Daoy (cell line): Measurements from ENCODE around the gene PRKAB1. TPM values are rescaled to one million over a fixed set of nuclear protein-coding genes. Genes with fewer than 3 reads are reported as not detected.

Experiments
- DNase-seq: peaks from one replicate; pipeline ENCODE4 v3.0.0-alpha.2; 2015; ENCODE audit warnings: low read depth
- total RNA-seq: library from RNA; depleted of rRNA; stranded (reverse); fragments of >200 nt; shearing (Covaris generic); gene quantifications from 2 replicates; pipeline ENCODE4 v1.2.3, GENCODE V29; 2014; rRNA removed

Gene PRKAB1
- total RNA-seq, 1 experiment from 2014 or later, result 39.4 TPM

DNA sequence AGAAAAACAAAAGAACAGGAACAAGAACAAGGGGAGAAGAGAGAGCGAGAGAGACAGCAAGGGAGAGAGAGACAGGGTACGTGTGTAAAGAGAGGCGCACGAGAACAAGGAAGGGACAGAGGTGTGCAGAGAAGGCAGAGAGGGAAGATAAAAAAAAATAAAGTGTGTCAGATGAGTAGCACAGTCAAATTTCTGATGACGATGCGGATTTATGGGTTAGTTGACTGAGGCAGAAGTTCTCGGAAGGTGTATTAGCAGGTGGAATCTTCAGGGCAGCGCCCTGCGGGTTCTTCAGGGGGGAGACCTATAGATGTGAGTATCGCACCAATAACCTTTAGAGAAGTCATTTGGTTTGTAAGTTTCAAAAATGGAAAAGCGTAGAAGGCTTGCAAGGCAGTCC, 44.8 kb downstream of the PRKAB1 start:
- no peak for DNase-seq

DNA sequence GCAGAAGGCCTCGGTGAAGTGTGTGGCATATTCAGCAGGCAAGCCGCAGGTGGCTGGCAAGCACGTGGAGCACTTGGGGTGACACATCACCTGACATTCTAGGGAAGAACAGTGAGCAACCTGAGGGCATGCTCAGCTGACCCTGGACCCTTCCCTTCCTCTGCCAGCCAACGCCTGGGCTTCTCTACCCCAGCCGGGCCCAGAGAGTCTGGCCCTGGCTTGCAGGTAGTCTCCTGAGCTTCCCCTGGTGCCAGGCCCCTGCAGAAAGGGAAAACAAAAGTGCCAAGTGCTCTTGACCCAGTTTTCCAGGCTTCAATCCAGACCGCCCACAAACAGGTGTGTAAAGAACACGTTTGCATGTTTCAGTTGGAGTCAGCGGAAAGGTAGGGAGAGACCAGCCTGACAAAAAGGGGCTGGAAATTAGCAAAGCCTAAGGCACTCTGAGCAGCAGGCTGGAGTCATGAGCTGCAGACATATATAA, 45.7 kb downstream of the PRKAB1 start:
- DNase-seq, result no peak

DNA sequence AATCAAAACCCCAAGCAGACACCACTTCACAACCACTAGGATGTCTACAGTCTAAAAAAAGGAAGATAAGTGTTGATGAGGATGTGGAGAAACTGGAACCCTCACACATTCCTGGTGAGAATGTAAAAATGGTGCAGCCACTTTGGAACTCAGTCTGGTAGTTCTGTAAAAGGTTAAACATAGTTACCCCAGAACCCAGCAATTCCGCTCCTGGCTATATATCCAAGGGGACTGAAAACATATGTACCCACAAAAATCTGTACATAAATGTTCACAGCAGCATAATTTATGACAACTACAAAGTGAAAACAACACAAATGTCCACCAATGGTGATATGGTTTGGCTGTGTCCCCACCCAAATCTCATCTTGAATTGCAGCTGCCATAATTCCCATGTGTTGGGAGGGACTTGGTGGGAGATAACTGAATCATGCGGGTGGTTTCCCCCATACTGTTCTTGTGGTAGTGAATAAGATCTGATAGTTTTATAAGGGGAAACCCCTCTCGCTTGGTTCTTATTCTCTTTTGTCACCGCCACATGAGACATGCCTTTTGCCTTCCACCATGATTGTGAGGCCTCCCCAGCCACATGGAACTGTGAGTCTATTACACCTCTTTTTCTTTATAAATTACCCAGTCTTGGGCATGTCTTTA, 46.8 kb downstream of the PRKAB1 start:
- DNase-seq, result no peak

DNA sequence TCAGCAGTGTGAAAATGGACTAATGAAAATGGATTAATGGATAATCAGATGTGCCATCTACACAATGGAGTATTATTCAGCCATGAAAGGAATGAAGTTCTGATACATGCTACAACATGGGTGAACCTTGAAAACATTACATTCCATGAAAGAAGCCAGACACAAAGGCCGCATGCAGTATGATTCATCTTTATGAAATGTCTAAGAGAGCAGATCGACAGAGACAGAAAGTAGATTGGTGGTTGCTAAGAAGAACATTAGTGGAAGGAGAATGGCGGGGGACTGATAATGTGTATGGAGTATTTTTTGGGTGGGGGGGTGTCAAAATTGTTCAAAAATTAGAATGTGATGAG, 47.3 kb downstream of the PRKAB1 start:
- DNase-seq, result no peak

DNA sequence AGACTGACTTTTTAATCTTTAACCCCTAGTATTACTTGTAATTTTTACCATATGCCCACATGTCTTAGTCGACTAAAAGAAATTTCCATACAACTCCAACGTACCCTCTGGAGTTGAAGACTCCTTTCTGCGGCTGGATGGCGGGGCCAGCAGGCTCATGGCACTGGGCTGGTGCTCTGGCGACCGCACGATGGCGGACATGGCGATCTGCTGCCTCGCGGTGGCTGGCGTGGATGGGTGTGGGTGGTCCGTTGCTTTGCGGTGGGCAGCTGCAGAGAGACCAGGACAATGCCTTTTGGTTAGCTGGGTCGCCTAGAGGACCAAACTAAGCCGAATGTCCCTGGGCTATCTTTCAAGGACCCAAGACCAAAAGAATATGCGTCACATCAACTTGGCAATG, 50.2 kb downstream of the PRKAB1 start:
- no peak for DNase-seq

DNA sequence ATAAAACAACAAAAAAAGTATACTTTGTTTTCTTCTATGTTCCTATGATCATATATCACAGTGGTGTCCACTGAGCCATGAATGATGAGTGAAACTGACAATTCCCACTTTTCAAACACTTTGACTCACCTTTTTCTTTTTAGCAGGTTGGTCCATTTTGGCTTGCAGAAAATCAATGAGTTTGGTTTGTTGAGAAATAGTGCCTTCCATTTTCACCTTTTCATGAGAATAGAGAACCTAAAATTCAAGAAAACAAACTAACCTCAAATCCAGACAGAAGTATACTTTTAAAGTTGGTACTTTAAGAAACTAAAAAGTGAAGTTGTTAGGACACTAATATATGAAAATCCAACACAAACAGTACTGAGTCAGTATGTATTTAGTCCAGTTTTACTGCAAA, 52.4 kb downstream of the PRKAB1 start:
- no peak for DNase-seq

DNA sequence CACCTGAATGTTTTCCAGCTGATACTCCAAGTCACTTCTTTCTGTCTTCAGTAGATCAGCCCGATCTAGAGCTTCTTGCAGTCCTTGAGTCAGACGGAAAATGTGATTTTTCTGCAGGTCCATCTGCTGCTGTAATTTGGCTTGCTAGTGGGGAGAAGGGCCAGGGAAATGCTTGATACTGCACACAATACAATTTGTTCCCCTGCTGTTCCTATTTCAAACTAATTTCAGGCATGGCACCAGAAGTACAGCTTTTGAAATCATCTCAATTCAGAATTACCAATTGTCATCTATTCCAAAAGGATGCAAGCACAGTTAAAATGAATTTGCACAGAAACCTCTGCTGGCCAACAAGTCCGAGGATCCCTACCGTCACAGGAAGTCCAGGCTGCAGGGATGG, 53.4 kb downstream of the PRKAB1 start:
- DNase-seq, result no peak

DNA sequence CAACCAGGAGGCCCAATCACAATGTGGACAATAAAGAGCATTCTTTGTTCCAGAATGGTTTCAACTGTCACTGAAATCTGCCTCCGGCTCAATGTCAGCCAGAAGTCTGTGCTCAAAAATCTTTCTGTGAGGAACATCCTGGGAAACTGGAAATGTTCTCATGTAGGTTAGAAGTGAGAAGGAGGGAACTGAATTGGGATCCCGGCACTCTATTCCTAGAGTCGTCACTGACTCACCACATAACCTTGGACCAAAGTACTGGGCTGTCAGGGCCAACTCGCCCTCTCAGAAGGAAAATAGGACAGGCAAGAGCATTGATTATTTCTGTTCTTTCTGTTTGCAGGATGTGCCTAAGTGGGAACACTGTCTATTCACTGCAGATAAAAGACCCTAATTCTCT, 57.6 kb downstream of the PRKAB1 start:
- no peak for DNase-seq

DNA sequence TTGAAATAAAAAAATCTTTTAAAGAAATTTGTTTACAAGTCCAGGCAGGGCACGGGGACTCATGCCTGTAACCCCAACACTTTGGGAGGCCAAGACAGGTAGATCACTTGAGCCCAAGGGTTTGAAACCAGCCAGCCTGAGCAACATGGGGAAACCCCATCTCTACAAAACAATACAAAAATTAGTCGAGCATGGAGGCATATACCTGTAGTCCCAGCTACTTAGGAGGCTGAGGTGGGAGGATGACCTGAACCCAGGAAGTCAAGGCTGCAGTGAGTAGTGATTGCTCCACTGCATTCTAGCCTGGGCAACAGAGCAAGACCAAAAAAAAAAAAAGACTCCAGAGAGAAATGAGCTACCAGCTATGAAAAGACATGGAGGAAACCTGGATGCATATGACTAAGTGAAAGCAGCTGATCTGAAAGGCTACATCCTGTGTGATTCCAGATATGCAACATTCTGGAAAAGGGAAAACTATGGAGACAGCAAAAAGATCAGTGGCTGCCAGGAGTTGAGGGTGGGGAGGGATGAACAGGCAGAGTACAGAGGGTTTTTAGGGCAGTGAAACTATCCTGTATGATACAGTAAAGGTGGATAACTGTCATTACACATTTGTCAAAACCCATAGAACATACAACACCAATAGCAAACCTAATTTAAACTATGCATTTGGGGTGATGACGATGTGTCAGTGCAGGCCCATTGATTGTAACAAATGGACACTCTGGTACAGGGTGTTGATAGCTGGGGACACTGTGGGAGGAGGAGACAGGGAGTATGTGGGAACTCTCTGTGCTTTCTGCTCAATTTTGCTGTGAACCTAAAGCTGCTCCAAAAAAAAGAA, 59.9 kb downstream of the PRKAB1 start:
- no peak for DNase-seq

DNA sequence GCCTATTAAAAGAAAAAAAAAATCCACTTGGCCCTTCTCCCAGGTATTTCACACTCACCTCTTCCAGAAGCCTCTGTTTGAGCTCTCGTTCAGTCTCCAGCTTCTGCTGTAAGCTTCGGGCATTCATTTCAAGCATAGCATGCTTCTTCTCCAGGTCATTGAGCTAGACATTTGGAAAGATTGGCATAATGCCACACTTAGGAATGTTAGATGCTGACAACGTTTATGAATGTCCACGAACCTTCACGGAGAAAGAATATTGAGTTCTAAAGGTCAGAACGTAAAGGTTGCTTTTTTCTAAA, 60.5 kb downstream of the PRKAB1 start:
- no peak for DNase-seq

DNA sequence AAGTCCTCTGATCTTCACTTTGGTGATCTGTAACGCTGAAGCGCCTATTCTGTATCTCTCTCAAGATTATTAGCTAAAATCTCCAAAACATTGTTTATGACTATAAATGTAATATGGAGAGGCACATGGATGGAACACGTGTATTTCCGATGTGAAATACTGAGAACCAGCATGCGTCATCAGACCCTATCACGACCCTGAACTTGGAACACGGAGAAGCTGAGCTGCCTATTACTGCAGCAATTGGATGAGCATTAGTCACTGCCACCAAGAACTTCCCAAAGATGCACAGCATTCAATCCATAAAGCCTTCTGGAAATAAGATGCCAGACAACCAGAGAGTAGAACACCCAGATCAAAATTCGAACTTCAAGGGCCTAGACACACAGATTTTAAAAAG, 61.9 kb downstream of the PRKAB1 start:
- DNase-seq, result no peak

DNA sequence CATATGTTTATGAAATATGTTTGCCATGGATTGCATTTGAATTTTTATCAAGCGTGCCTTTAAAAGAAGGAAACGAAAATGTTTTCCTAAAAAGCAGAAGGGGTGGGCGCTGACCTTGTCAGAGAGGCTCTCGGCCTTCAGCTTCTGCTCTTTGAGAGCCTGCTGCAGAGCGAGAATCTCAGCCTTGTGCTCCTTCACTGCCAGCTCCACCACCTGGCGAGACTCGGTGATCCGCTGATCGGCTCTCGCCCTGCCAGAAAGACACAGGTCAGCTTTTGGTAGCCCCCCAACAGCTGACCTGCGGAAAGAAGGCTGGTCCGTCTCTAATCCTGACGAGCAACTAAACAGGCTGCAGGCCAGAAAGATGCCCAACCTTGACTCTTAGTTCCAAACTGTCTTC, 62.4 kb downstream of the PRKAB1 start:
- DNase-seq, result no peak

Other genes with a start within 250 kb of the PRKAB1 start
- 1.8 and 2.7 TPM in 2 replicates for gene TMEM233, start 74.4 kb upstream of the PRKAB1 start, total RNA-seq
- 20.6 and 21.1 TPM in 2 replicates for gene CIT, start 209.2 kb downstream of the PRKAB1 start, total RNA-seq